GM23338 (cell line): ENCODE results near the gene TPBG. TPM values are rescaled to one million over a fixed set of nuclear protein-coding genes. Genes with fewer than 3 reads are reported as not detected.
A peak's percentile ranks its signal among the peaks of the same experiment; 100 is the strongest.

Experiments
- ATAC-seq: fragments of 200-7000 bp; cut with Tn5 transposase; 3 replicates; pipeline ENCODE4 v1.9.1; 2020
- DNase-seq: peaks from one replicate; pipeline ENCODE4 v3.0.0-alpha.2; 2015; ENCODE audit warnings: low spot score
- H2AFZ ChIP-seq: fragments of 200-600 bp; sonication (generic); 2 replicates; pipeline ENCODE4 v1.8.0; 2016; ENCODE audit warnings: antibody characterized with exemption, mild to moderate bottlenecking, moderate library complexity
- H3F3A ChIP-seq: fragments of 200-600 bp; sonication (generic); replicated peaks from 2 replicates; pipeline ENCODE4 v1.8.0; 2017; ENCODE audit warnings: antibody characterized with exemption, mixed run types, low read depth
- H3K27ac ChIP-seq: fragments of 200-600 bp; sonication (generic); 2 replicates; pipeline ENCODE4 v1.6.1; 2016; ENCODE audit warnings: low read depth
- H3K27me3 ChIP-seq: fragments of 200-600 bp; sonication (generic); 2 replicates; pipeline ENCODE4 v1.8.0; 2016; ENCODE audit warnings: mild to moderate bottlenecking, mixed run types, moderate library complexity; ENCODE audit not compliant: insufficient read depth
- H3K36me3 ChIP-seq: fragments of 200-600 bp; sonication (generic); 2 replicates; pipeline ENCODE4 v1.8.0; 2016; ENCODE audit warnings: mild to moderate bottlenecking; ENCODE audit not compliant: insufficient read depth
- H3K4me1 ChIP-seq: fragments of 200-600 bp; sonication (generic); 2 replicates; pipeline ENCODE4 v1.8.0; 2016; ENCODE audit warnings: mild to moderate bottlenecking, moderate library complexity; ENCODE audit not compliant: insufficient read depth
- H3K4me2 ChIP-seq: fragments of 200-600 bp; sonication (generic); 2 replicates; pipeline ENCODE4 v1.7.1; 2017; ENCODE audit warnings: mixed run types
- H3K4me3 ChIP-seq: fragments of 200-600 bp; sonication (generic); 2 replicates; pipeline ENCODE4 v1.6.1; 2016; ENCODE audit warnings: mixed run types
- H3K79me2 ChIP-seq: fragments of 200-600 bp; sonication (generic); replicated peaks from 2 replicates; pipeline ENCODE4 v1.8.0; 2017; ENCODE audit warnings: mild to moderate bottlenecking; ENCODE audit not compliant: insufficient read depth
- H3K9me2 ChIP-seq: fragments of 200-600 bp; sonication (generic); 2 replicates; pipeline ENCODE4 v1.8.0; 2017; ENCODE audit not compliant: insufficient read depth
- H4K20me1 ChIP-seq: fragments of 200-600 bp; sonication (generic); replicated peaks from 2 replicates; pipeline ENCODE4 v1.8.0; 2017; ENCODE audit warnings: mild to moderate bottlenecking; ENCODE audit not compliant: insufficient read depth
- H3K27ac Mint-ChIP-seq: 2 replicates; pipeline ENCODE4 v1.8.0; 2020; ENCODE audit warnings: inconsistent platforms, mild to moderate bottlenecking, moderate library complexity, mixed read lengths
- H3K27me3 Mint-ChIP-seq: 3 replicates; pipeline ENCODE4 v1.8.0; 2022; ENCODE audit warnings: low read depth, mild to moderate bottlenecking, moderate library complexity, mixed read lengths, inconsistent platforms; ENCODE audit not compliant: insufficient read depth, poor library complexity
- H3K36me3 Mint-ChIP-seq: 3 replicates; pipeline ENCODE4 v1.8.0; 2021; ENCODE audit warnings: low read depth, mild to moderate bottlenecking, inconsistent platforms, moderate library complexity, mixed read lengths
- H3K4me1 Mint-ChIP-seq: 3 replicates; pipeline ENCODE4 v1.8.0; 2020; ENCODE audit warnings: mild to moderate bottlenecking, inconsistent platforms, mixed read lengths
- H3K4me3 Mint-ChIP-seq: 3 replicates; pipeline ENCODE4 v1.8.0; 2021; ENCODE audit warnings: moderate library complexity, mild to moderate bottlenecking, inconsistent platforms, mixed read lengths
- H3K9me3 Mint-ChIP-seq: 3 replicates; pipeline ENCODE4 v1.8.0; 2020; ENCODE audit warnings: moderate library complexity, mild to moderate bottlenecking, inconsistent platforms, mixed read lengths
- EZH2 ChIP-seq: fragments of 200-600 bp; sonication (generic); IDR thresholded peaks from one replicate; pipeline ENCODE4 v1.8.0; 2017; ENCODE audit warnings: antibody characterized with exemption, mild to moderate bottlenecking, low read depth; ENCODE audit not compliant: unreplicated experiment
- REST ChIP-seq: IDR thresholded peaks from one replicate; pipeline ENCODE4 v1.6.1; 2018; ENCODE audit warnings: antibody characterized with exemption; ENCODE audit not compliant: unreplicated experiment
- ZNF331 ChIP-seq: fragments of 250-450 bp; sonication (Bioruptor Pico); IDR thresholded peaks from 2 replicates; pipeline ENCODE4 v1.5.0; 2020; ENCODE audit warnings: low read depth, mild to moderate bottlenecking, moderate library complexity
- ZNF462 ChIP-seq: fragments of 250-450 bp; sonication (Bioruptor Pico); IDR thresholded peaks from 2 replicates; pipeline ENCODE4 v1.5.0; 2020; ENCODE audit warnings: mild to moderate bottlenecking, moderate library complexity
- polyA plus RNA-seq: library from polyadenylated mRNA; unstranded; fragments of >200 nt; fragmentation: Nextera tagmentation; extraction: Ambion mirVana; gene quantifications from 2 replicates; pipeline ENCODE4 v1.2.1, GENCODE V29; 2016
- total RNA-seq: library from RNA; depleted of rRNA; stranded (reverse); fragments of >200 nt; shearing (Covaris generic); gene quantifications from 2 replicates; pipeline ENCODE4 v1.2.3, GENCODE V29; 2014
- TF ChIP-seq, protein P1 (sequence below): IDR thresholded peaks from 2 replicates; pipeline ENCODE4 v1.6.1; 2016; ENCODE audit warnings: antibody characterized with exemption
- TF ChIP-seq, protein P2 (sequence below), 2 experiments: fragments of 200-600 bp in 1 of 2; sonication (generic) in 1 of 2; conservative IDR thresholded peaks; 2 replicates each; pipeline versions ENCODE4 v1.5.1 to v1.6.1; 2016 to 2017; ENCODE audit warnings: antibody characterized with exemption in 2 of 2, low read depth in 2 of 2, mild to moderate bottlenecking in 2 of 2, moderate library complexity in 1 of 2

Gene TPBG
- total and polyA plus RNA-seq, 2 experiments from 2014 or later: 22.1 to 33.0 TPM

DNA sequence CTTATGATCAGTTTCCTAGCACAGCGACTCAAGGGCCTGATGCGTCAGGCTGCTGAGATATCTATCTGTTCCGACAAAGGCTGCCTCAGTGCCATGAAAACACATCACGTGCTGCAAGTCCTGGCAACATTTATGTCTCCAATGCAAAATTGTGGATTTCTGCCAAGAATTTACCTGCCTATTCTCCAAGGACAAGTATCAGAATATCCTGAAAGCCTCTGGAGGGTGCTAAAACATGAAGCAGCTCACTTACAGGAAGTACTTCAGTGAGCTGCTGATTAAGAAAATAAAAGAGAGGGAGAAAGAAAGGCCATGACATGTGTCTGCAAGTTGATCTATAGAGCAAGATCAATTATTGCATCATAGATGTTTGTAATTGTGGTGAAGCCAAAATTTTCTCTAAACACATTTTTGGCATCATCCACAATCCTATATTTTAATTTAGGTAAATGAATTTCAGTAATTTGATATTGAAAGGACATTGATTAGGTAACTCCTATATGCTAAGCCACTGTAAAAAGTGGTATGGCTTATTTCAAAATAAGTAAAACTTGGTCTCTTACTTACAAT, 25.8 kb upstream of the TPBG start:
- Histone ChIP-seq H3K4me1 (no peaks in the 10 kb centered on the region), H2AFZ (peak overlapping the region; percentile 49; the same call in 1 of the 2 replicates), H3K36me3 (no peaks in the 10 kb centered on the region), H3K27ac (no peak overlapping the region), H3K9me2 (no peaks in the 10 kb centered on the region), H3K27me3 (no peaks in the 10 kb centered on the region), H3K79me2 (no peaks in the 10 kb centered on the region), H3K4me3 (no peak overlapping the region), H4K20me1 (no peaks in the 10 kb centered on the region), H3K4me2 (no peak overlapping the region), H3F3A (no peaks in the 10 kb centered on the region)
- Mint-ChIP-seq H3K27ac (no peak overlapping the region), H3K27me3 (no peaks in the 10 kb centered on the region), H3K36me3 (peaks cover 17% of the 10 kb centered on the region), H3K4me1 (0 out of 3 replicates have a peak, but pooled peaks cover 3% of the 10 kb centered on the region), H3K4me3 (no peak overlapping the region), H3K9me3 (peaks cover 24% of the 10 kb centered on the region)
- ATAC-seq: no peak
- TF ChIP-seq ZNF331 (CRISPR knock-in tag) (no peak), REST (no peak), EZH2 (no peak), ZNF462 (CRISPR knock-in tag) (no peak)
- TF ChIP-seq, protein P1, sequence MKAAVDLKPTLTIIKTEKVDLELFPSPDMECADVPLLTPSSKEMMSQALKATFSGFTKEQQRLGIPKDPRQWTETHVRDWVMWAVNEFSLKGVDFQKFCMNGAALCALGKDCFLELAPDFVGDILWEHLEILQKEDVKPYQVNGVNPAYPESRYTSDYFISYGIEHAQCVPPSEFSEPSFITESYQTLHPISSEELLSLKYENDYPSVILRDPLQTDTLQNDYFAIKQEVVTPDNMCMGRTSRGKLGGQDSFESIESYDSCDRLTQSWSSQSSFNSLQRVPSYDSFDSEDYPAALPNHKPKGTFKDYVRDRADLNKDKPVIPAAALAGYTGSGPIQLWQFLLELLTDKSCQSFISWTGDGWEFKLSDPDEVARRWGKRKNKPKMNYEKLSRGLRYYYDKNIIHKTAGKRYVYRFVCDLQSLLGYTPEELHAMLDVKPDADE: no peak
- TF ChIP-seq, protein P2, sequence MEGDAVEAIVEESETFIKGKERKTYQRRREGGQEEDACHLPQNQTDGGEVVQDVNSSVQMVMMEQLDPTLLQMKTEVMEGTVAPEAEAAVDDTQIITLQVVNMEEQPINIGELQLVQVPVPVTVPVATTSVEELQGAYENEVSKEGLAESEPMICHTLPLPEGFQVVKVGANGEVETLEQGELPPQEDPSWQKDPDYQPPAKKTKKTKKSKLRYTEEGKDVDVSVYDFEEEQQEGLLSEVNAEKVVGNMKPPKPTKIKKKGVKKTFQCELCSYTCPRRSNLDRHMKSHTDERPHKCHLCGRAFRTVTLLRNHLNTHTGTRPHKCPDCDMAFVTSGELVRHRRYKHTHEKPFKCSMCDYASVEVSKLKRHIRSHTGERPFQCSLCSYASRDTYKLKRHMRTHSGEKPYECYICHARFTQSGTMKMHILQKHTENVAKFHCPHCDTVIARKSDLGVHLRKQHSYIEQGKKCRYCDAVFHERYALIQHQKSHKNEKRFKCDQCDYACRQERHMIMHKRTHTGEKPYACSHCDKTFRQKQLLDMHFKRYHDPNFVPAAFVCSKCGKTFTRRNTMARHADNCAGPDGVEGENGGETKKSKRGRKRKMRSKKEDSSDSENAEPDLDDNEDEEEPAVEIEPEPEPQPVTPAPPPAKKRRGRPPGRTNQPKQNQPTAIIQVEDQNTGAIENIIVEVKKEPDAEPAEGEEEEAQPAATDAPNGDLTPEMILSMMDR (conservative IDR thresholded peaks at IDR 0.05; ENCODE audit: low read depth in 2 of 2): peak; percentile 18 to 44; a peak in 2 of 4 replicates
- DNase-seq: peak; percentile 31
